ENCODE measurements around the gene TINAG. TPM values are rescaled to one million over a fixed set of nuclear protein-coding genes. Genes with fewer than 3 reads are reported as not detected.

Gene TINAG
- total RNA-seq, 1 experiment from 2014 or later = 12.6 TPM

DNA sequence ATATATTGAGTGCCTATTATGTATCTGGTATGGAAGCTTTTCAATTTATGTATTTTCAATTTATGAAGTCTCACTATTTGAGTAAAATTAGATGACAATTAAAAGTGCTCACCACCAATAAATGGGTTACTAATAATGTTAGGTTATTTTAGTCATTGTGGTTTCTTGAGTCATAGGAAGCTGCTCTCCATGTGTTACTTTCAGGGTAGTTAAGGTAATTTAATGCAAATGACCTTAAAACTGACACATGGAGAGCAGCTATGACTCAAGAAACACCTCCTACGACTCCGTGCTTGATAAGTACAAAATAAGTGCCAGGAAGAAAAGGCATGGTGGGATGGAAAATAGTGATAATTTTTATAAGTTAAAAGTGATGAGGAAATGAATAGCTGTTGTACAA, 16.5 kb upstream of the TINAG start:
- H3K4me1 Mint-ChIP-seq (ENCODE audit: low read depth, unreplicated experiment) = peaks cover 45% of the 10 kb centered on the region
- intact Hi-C loops (cut with micrococcal nuclease; ENCODE audit: unreplicated experiment) = no loop called here
- no peak overlapping the region for H3K27ac Mint-ChIP-seq (ENCODE audit: unreplicated experiment)
- no peaks in the 10 kb centered on the region for H3K27me3 Mint-ChIP-seq (ENCODE audit: unreplicated experiment)
- no peak for DNase-seq
- no peaks in the 10 kb centered on the region for H3K36me3 Mint-ChIP-seq (ENCODE audit: insufficient read depth, unreplicated experiment)
- no peaks in the 10 kb centered on the region for H3K9me3 Mint-ChIP-seq (ENCODE audit: low read depth, unreplicated experiment)
- no peak overlapping the region for H3K4me3 Mint-ChIP-seq (ENCODE audit: low read depth, unreplicated experiment)
- no TSS peak for BruUV-seq (replicated peaks)
- TF ChIP-seq, protein P1, sequence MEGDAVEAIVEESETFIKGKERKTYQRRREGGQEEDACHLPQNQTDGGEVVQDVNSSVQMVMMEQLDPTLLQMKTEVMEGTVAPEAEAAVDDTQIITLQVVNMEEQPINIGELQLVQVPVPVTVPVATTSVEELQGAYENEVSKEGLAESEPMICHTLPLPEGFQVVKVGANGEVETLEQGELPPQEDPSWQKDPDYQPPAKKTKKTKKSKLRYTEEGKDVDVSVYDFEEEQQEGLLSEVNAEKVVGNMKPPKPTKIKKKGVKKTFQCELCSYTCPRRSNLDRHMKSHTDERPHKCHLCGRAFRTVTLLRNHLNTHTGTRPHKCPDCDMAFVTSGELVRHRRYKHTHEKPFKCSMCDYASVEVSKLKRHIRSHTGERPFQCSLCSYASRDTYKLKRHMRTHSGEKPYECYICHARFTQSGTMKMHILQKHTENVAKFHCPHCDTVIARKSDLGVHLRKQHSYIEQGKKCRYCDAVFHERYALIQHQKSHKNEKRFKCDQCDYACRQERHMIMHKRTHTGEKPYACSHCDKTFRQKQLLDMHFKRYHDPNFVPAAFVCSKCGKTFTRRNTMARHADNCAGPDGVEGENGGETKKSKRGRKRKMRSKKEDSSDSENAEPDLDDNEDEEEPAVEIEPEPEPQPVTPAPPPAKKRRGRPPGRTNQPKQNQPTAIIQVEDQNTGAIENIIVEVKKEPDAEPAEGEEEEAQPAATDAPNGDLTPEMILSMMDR (IDR thresholded peaks at IDR 0.05; ENCODE audit: unreplicated experiment) = no peak
- CTCF ChIA-PET = interaction anchor here (1.0 to 1.7 kb wide), 3 partner anchors 9 to 26 kb away, joined by 5 to 6 read pairs (median 5); partner anchors contain the start of gene TINAG

DNA sequence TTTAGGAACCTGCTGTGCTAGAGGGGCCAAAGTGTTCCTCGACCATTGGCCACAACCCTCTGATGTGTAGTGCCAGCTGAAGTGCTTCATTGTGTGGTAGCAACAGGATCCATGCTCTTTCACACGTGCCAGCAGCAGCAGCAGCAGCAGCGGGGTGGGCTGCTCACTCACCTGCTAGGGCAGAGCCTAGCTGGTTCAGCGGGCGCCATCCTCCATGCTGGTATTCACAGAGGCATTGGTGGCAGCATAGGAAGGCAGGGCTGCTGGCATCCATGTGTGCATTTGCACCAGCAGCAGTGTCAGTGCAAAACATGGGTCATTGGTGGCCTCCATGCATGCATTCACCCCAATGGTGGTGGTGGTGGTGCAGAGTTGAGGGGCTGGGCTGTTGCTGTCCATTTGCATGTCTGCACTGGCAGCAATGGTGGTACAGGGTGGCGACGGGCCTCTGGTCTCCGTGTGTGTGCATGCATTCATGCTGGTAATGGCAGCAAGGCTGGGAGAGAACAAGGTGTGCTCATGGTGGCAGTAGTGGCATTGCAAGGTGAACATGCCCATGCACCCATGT, 13.2 kb upstream of the TINAG start:
- no peak for DNase-seq
- CTCF ChIA-PET = no interaction called here
- no peaks in the 10 kb centered on the region for H3K9me3 Mint-ChIP-seq (ENCODE audit: low read depth, unreplicated experiment)
- intact Hi-C loops (cut with micrococcal nuclease; ENCODE audit: unreplicated experiment) = no loop called here
- H3K27ac Mint-ChIP-seq (ENCODE audit: unreplicated experiment) = no peak overlapping the region
- BruUV-seq (replicated peaks) = no TSS peak
- H3K4me1 Mint-ChIP-seq (ENCODE audit: low read depth, unreplicated experiment) = peaks cover 37% of the 10 kb centered on the region
- H3K4me3 Mint-ChIP-seq (ENCODE audit: low read depth, unreplicated experiment) = no peak overlapping the region
- no peaks in the 10 kb centered on the region for H3K36me3 Mint-ChIP-seq (ENCODE audit: insufficient read depth, unreplicated experiment)
- H3K27me3 Mint-ChIP-seq (ENCODE audit: unreplicated experiment) = no peaks in the 10 kb centered on the region
- TF ChIP-seq, protein P1 (IDR thresholded peaks at IDR 0.05; ENCODE audit: unreplicated experiment) = no peak

DNA sequence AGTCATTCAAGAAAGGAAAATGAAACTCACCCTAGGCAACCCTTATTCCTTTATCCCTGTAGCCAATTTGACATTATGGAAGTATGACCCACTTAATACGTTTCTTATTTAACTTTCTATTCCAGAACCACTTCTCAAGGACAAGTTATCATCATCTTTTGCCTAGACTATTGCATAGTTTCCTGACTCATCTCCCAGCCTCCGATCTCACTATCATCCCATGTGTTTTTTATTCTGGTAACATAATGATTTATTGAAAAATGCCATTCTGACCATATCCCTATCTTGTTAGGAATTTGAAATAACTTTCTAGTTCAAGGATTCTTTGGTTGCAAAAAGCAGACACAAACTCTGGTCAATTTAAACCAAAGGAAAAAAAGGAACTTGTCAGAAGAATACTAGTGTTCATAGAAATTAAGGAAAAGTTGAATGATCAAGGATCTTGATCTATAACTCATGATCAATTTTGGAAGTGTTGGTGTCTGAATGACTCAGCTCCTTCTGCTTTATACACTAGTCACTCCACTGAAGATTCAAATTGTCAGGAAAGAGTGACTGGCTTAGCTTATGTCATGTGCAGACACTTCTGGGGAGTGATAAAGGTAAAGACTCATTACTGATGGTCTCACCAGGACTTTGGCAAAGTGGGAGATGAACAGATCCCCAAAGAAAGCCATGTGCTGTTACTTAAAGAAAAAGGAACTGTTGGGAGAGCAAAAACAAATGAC, 8.5 kb upstream of the TINAG start:
- no peaks in the 10 kb centered on the region for H3K9me3 Mint-ChIP-seq (ENCODE audit: low read depth, unreplicated experiment)
- DNase-seq = no peak
- no peaks in the 10 kb centered on the region for H3K27me3 Mint-ChIP-seq (ENCODE audit: unreplicated experiment)
- H3K4me3 Mint-ChIP-seq (ENCODE audit: low read depth, unreplicated experiment) = no peak overlapping the region
- intact Hi-C loops (cut with micrococcal nuclease; ENCODE audit: unreplicated experiment) = no loop called here
- no TSS peak for BruUV-seq (replicated peaks)
- H3K36me3 Mint-ChIP-seq (ENCODE audit: insufficient read depth, unreplicated experiment) = no peaks in the 10 kb centered on the region
- no peaks in the 10 kb centered on the region for H3K4me1 Mint-ChIP-seq (ENCODE audit: low read depth, unreplicated experiment)
- TF ChIP-seq, protein P1 (IDR thresholded peaks at IDR 0.05; ENCODE audit: unreplicated experiment) = no peak
- no peak overlapping the region for H3K27ac Mint-ChIP-seq (ENCODE audit: unreplicated experiment)
- CTCF ChIA-PET = no interaction called here

DNA sequence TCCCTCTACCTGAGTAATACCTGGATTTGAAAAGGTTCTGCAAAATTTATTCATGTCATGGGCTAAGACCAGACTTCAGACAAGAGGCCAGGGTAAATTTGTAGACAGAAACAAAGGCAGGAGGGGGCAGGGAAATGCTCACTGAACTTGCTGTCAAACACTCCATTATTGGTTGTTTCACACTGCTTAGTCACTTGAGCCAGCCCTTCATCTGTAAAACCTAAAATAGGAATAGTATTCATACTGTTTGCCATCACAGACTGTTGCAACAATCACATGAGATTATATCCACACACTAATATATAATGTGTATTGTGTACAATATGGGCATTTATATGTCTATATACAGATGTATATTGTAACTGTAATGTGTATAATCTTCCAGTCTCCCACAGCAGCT, 6.5 kb upstream of the TINAG start:
- H3K4me1 Mint-ChIP-seq (ENCODE audit: low read depth, unreplicated experiment) = no peaks in the 10 kb centered on the region
- CTCF ChIA-PET = interaction anchor here (0.7 to 1.5 kb wide), 2 partner anchors 16 to 430 kb away, joined by 3 read pairs; no protein-coding TSS in a partner anchor
- no peak overlapping the region for H3K4me3 Mint-ChIP-seq (ENCODE audit: low read depth, unreplicated experiment)
- no peak for DNase-seq
- BruUV-seq (replicated peaks) = no TSS peak
- H3K9me3 Mint-ChIP-seq (ENCODE audit: low read depth, unreplicated experiment) = no peaks in the 10 kb centered on the region
- H3K36me3 Mint-ChIP-seq (ENCODE audit: insufficient read depth, unreplicated experiment) = no peaks in the 10 kb centered on the region
- intact Hi-C loops (cut with micrococcal nuclease; ENCODE audit: unreplicated experiment) = no loop called here
- H3K27me3 Mint-ChIP-seq (ENCODE audit: unreplicated experiment) = no peaks in the 10 kb centered on the region
- no peak overlapping the region for H3K27ac Mint-ChIP-seq (ENCODE audit: unreplicated experiment)
- TF ChIP-seq, protein P1 (IDR thresholded peaks at IDR 0.05; ENCODE audit: unreplicated experiment) = no peak

All from Calu3 (cell line).